Ovary (tissue), 10 donors: Measurements from ENCODE around the gene FLII. TPM values are rescaled to one million over a fixed set of nuclear protein-coding genes. Genes with fewer than 3 reads are reported as not detected.
"Not testable (repeated sequence)": the region's sequence is repeated elsewhere in the genome, so short reads cannot be mapped to it uniquely, and the experiment has no call there.

Experiments used
- DNase-seq, 5 donors: peaks; one replicate each; pipeline ENCODE4 v3.0.0-alpha.2; 2019 to 2020
- H3K27ac ChIP-seq, 2 donors: fragments of 200-600 bp; one replicate each; pipeline versions ENCODE4 v1.5.1 to v1.8.0; 2019 to 2022
- H3K27me3 ChIP-seq: fragments of 200-600 bp; one replicate; pipeline ENCODE4 v1.8.0; 2022
- H3K36me3 ChIP-seq: fragments of 200-600 bp; sonication (generic); one replicate; pipeline ENCODE4 v1.5.1; 2019
- H3K4me1 ChIP-seq: one replicate; pipeline ENCODE4 v1.8.1; 2013; ENCODE audit warnings: mild to moderate bottlenecking, moderate library complexity; ENCODE audit not compliant: insufficient read depth
- H3K4me3 ChIP-seq: fragments of 200-600 bp; sonication (generic); one replicate; pipeline ENCODE4 v1.5.1; 2017
- H3K9me3 ChIP-seq, 2 donors: fragments of 200-600 bp in 1 of 2; sonication (generic) in 1 of 2; one replicate each; pipeline versions ENCODE4 v1.5.1 to v1.8.1; 2013 to 2019; ENCODE audit warnings: mild to moderate bottlenecking in 1 of 2, moderate library complexity in 1 of 2
- CTCF ChIP-seq, 3 donors: fragments of 450-650 bp in 2 of 3; fragments of 200-600 bp in 1 of 3; IDR thresholded peaks; one replicate each; pipeline versions ENCODE4 v1.5.1 to v1.8.0; 2016 to 2022; ENCODE audit warnings: antibody characterized with exemption in 3 of 3, mild to moderate bottlenecking in 1 of 3
- EP300 ChIP-seq: sonication (generic); formaldehyde crosslinking; IDR thresholded peaks from one replicate; pipeline ENCODE4 v1.6.1; 2017; ENCODE audit warnings: antibody characterized with exemption
- POLR2A ChIP-seq: fragments of 450-650 bp; IDR thresholded peaks from one replicate; pipeline ENCODE4 v1.6.1; 2017; ENCODE audit warnings: antibody characterized with exemption, mild to moderate bottlenecking, moderate library complexity
- WGBS, 3 donors: extraction: QIAGEN DNeasy Blood & Tissue Kit in 1 of 3; methylation state at CpG; one replicate each; pipeline versions ENCODE4 v1.1.5 to v1.1.7; 2013 to 2017; 5-methylcytosine and 5-hydroxymethylcytosine counted together
- intact Hi-C, 4 donors: fragments of 100-400 bp; cut with DNase I; formaldehyde crosslinking; loops; one replicate each; pipeline versions ENCODE4 v1.11.0 to v1.15.1; 2022 to 2023
- long read RNA-seq, 3 donors: library from polyadenylated mRNA in 2 of 3; unstranded in 2 of 3; transcript quantifications; one replicate each; pipeline ENCODE4 v2.0.0 and lab custom pipeline, GENCODE V29; 2021 to 2026
- polyA plus RNA-seq, 2 donors: library from polyadenylated mRNA; stranded (reverse); fragments of 200-250 nt in 1 of 2; fragments of 350-450 nt in 1 of 2; fragmentation: Illumina TruSeq in 1 of 2; extraction: RNeasy Lipid Tissue Mini Kit (QIAGEN cat#74804) in 1 of 2; gene quantifications; one replicate each; pipeline ENCODE4 v1.2.3, GENCODE V29; 2013 to 2014
- total RNA-seq, 7 donors: library from RNA; depleted of rRNA in 2 of 7; stranded (reverse); fragments of >200 nt in 2 of 7; fragmentation: NEBNext Ultra II Directional in 3 of 7; extraction: Animal tissue kit (Norgen Biotek cat#: 25700) in 3 of 7; gene quantifications; one replicate each; pipeline versions ENCODE4 v1.1.0 to v1.2.4, GENCODE V29; 2016 to 2023
- donor health status: DM: no; HTN: no; CAD: no; lungs with moderate emphysema.
- donor health status: DM: no; HTN: no; CAD: no.
- donor health status: Bipolar disorder and iron deficiency.
- donor health status: DM: yes; HTN: yes; CAD: no.
- donor health status: DM: no; HTN: no; CAD: no.
- donor health status: DM: yes; HTN: yes; CAD: no.

FLII gene
- total RNA-seq (100 to 1,000 TPM; 127 to 245 (median 178) TPM), polyA plus RNA-seq (100 to 1,000 TPM; 132 to 152 TPM)
- long read RNA-seq, donor 1, full-length matches to known transcripts = 28 of 355 reads
- long read RNA-seq, donor 1, partial matches to known transcripts = 235 of 355 reads
- long read RNA-seq, donor 1, other reads (novel, unspliced or antisense) = 92 of 355 reads
- long read RNA-seq, donor 2, full-length matches to known transcripts = 3 of 15 reads
- long read RNA-seq, donor 2, partial matches to known transcripts = 7 of 15 reads
- long read RNA-seq, donor 2, other reads (novel, unspliced or antisense) = 5 of 15 reads
- long read RNA-seq, donor 3, full-length matches to known transcripts = 139 of 462 reads
- long read RNA-seq, donor 3, partial matches to known transcripts = 85 of 462 reads
- long read RNA-seq, donor 3, other reads (novel, unspliced or antisense) = 238 of 462 reads

DNA sequence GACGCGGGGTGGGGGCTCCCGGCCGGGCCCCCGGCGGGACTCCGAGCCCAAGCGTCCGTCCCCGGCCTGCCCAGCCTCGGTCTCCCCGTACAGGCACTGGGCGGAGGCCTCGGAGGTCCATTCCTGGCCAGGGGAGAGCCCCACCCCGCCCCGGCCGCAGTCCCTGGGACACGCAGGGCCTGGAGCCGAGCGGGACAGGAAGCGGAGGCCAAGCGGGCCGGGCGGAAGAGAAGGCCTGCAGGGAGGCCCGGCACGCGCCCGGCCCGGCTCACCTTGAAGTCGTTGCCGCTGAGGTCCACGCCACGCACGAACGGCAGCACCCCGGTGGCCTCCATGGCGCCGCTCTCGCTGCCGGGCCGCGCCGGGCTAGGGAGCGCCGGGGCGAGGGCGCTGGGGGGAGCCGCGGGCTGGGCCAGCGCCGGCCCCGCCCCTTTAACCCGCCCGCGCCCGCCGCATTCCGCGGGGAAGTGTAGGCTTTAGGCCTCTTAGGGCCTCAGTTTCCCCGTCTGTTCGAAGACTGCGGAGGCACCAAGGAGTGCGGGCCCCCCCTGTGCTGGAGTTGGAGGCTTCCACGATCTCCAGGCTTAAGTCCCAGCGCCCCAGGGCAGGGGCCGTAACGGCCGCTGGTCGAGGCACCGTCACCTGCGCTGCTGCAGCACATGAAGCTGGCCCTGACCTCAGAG, at the start of gene FLII:
Gene FLII, minus strand, starts transcription at position 383 of the 683 bp plus-strand sequence. Its CDS starts 48 bp downstream, at position 335.
- Histone ChIP-seq H3K4me1 (peaks cover 17% of the 10 kb centered on the region), H3K27ac (peak within 1 kb of the TSS; percentile 45 to 90), H3K27me3 (no peaks in the 10 kb centered on the region), H3K36me3 (no peaks in the 10 kb centered on the region), H3K9me3 (no peaks in the 10 kb centered on the region), H3K4me3 (peak within 1 kb of the TSS; percentile 93)
- WGBS, 3 donors = 1 to 4% (median 1%) methylated on average over 12 to 71 of the region's 71 CpGs
- intact Hi-C loops = no loop called here
- TF ChIP-seq CTCF (IDR thresholded peaks at IDR 0.05) (peak in 1 of 3 donors; percentile 9), POLR2A (peak; percentile 76), EP300 (no peak)
- DNase-seq = peak; percentile 48 to 75 (median 60)

DNA sequence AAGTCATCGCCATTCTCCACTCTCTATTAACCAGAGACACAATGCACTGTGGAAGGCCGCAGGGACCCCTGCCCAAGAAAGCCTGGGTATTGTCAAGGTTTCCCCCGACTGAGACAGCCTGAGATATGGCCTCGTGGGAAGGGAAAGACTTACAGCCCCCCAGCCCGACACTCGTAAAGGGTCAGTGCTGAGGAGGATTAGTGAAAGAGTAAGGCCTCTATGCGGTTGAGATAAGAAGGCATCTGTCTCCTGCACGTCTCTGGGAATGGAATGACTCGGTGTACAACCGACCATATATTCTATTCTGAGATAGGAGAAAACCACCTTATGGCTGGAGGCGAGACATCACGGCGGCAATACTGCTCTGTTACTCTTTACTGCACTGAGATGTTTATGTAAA, 44.7 kb upstream of the FLII start:
- not testable (repeated sequence) for H3K9me3 ChIP-seq, DNase-seq, H3K36me3 ChIP-seq

GRCh38 chr17:18300725-18301480, 42.4 kb upstream of the FLII start:
- DNase-seq = no peak
- H3K36me3 ChIP-seq = no peaks in the 10 kb centered on the region
- H3K9me3 ChIP-seq = no peaks in the 10 kb centered on the region
- no peaks in the 10 kb centered on the region for H3K4me1 ChIP-seq
- 86 to 90% (median 87%) methylated on average over 8 of the region's 8 CpGs for WGBS, 3 donors
- H3K27ac ChIP-seq = no peak overlapping the region
- H3K4me3 ChIP-seq = no peak overlapping the region
- no peaks in the 10 kb centered on the region for H3K27me3 ChIP-seq
- intact Hi-C loops = no loop called here
- TF ChIP-seq CTCF (IDR thresholded peaks at IDR 0.05) = no peak
- TF ChIP-seq POLR2A = no peak
- no peak for TF ChIP-seq EP300

More for the DNA sequence above, 44.7 kb upstream of the FLII start:
- H3K4me1 ChIP-seq, H3K4me3 ChIP-seq, H3K27ac ChIP-seq, H3K27me3 ChIP-seq, intact Hi-C loops: not testable (repeated sequence)
- WGBS, 3 donors = 63 to 67% (median 65%) methylated on average over 13 of the region's 13 CpGs

DNA sequence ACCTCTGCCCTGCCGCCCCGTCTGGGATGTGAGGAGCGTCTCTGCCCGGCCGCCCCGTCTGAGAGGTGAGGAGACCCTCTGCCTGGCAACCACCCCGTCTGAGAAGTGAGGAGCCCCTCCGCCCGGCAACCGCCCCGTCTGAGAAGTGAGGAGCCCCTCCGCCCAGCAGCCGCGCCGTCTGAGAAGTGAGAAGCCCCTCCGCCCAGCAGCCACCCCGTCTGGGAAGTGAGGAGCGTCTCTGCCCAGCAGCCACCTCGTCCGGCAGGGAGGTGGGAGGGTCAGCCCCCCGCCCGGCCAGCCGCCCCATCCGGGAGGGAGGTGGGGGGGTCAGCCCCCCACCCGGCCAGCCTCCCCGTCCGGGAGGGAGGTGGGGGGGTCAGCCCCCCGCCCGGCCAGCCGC, 39.5 kb upstream of the FLII start:
- H3K36me3 ChIP-seq, H3K27ac ChIP-seq, H3K4me3 ChIP-seq, H3K4me1 ChIP-seq, DNase-seq, H3K9me3 ChIP-seq, intact Hi-C loops, H3K27me3 ChIP-seq: not testable (repeated sequence)
- 91 to 100% methylated on average over 1 to 27 of the region's 30 CpGs; no CpG with 5 or more reads in 1 of the 3 donors for WGBS, 3 donors

DNA sequence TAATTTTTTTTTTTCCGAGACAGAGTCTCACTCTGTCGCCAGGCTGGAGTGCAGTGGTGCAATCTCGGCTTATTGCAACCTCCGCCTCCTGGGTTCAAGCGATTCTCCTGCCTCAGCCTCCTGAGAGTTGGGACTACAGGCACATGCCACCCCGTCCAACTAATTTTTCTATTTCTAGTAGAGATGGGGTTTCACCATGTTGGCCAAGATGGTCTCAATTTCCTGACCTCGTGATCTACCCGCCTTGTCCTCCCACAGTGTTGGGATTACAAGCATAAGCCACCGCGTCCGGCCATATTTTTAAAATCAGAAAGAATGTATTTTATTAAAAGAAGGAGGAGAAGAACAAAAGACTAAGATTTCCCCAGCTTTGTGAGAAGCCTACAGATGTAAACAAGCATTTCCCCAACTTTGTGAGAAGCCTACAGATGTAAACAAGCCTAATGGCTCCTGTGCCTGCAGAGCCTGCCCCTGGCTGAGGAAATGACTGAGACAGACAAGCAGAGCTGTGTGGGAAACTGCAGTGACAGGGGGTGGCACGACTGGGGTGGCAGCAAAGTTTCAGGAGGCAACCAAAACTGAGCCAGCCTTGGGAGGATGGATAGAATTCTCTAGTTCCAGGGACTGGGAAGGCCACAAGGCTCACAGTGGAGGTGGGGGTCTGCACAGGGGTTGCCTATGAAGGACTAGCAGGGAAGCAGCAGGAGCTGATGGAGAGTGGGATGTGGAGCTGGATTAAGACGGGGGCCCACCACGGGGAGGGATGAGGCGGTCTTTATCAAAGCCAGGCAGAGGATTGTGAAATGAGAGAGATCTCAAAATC, 33.4 kb upstream of the FLII start:
- H3K4me1 ChIP-seq = no peaks in the 10 kb centered on the region
- H3K9me3 ChIP-seq = no peaks in the 10 kb centered on the region
- no peaks in the 10 kb centered on the region for H3K36me3 ChIP-seq
- H3K27me3 ChIP-seq = no peaks in the 10 kb centered on the region
- 89 to 92% (median 91%) methylated on average over 15 of the region's 15 CpGs for WGBS, 3 donors
- H3K4me3 ChIP-seq = no peak overlapping the region
- TF ChIP-seq EP300 (no peak), POLR2A (no peak), CTCF (IDR thresholded peaks at IDR 0.05) (no peak)
- no peak overlapping the region for H3K27ac ChIP-seq
- intact Hi-C loops = no loop called here
- DNase-seq = no peak
